ENCODE measurements around the gene EEF1G. TPM values are rescaled to one million over a fixed set of nuclear protein-coding genes. Genes with fewer than 3 reads are reported as not detected.

Gene EEF1G
- total and polyA plus RNA-seq, 9 of the 15 experiments (the other 6 are each of a cell fraction or from before 2014, with no cell fraction given): 985 to 2,349 (median 2,035) TPM

DNA sequence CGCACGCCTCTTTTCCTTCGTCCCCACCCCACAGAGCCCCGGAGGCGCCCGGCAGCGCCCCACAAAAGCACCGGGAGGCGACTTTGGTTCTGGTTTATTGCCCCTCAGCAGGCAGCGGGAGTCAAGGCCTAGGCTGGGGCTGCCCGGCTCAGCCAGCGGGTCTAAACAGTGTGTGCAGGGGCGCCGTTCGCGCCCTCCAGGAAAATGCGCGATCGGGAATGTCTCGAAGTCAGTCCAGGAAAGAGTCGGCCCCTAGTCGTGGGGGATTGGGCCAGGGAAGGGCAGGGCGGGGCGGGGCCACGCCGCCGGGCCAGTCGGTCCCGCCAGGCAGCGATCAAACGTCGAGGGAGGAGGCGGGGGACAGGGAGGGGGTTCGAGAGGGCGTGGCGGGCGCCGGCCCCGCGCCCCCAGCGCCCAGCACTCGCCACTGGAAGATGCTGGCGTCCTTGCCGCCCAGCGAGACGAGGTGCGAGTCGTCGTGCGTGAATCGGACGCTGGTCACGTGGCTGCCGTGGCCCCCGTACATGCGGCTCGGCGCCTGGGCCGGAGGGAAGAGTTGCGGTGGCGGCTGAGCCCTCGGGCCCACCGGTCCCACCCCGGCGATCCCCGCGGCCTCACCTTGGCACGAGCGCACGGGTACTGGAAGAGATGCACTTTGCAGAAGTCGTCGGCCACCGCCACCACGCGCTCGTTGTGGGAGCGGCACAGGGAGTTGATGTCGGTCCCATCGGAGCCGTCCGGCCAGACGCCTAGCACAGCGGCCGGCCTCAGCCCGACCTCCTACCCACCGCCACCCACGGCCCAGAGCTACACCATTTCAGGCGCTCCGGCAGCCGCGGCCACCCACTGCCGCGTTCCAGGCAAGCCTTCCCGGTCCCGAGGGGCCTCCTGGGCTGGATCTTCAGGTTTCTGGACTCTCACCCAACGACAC lies 28.7 kb upstream of the EEF1G start (continued):
- TF ChIP-seq, protein P1, sequence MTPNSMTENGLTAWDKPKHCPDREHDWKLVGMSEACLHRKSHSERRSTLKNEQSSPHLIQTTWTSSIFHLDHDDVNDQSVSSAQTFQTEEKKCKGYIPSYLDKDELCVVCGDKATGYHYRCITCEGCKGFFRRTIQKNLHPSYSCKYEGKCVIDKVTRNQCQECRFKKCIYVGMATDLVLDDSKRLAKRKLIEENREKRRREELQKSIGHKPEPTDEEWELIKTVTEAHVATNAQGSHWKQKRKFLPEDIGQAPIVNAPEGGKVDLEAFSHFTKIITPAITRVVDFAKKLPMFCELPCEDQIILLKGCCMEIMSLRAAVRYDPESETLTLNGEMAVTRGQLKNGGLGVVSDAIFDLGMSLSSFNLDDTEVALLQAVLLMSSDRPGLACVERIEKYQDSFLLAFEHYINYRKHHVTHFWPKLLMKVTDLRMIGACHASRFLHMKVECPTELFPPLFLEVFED (CRISPR knock-in tag; conservative IDR thresholded peaks at IDR 0.05): 0 out of 2 replicates have a peak, but pooled peaks have one; percentile 23
- TF ChIP-seq ZNF274 (IDR thresholded peaks at IDR 0.05; ENCODE audit: borderline replicate concordance, low read depth, low read length) (peak; percentile 30; the same call in 1 of the 2 replicates), HDAC1 (IDR thresholded peaks at IDR 0.05) (peak in 1 of 2 experiments; percentile 45; a peak in 1 of 4 replicates), DPF2 (IDR thresholded peaks at IDR 0.05) (0 out of 2 replicates have a peak, but pooled peaks have one; percentile 16), CXXC5 (CRISPR knock-in tag; IDR thresholded peaks at IDR 0.05) (peak; percentile 77), SMARCE1 (IDR thresholded peaks at IDR 0.05) (peak; percentile 29; the same call in 1 of the 2 replicates), RBM34 (IDR thresholded peaks at IDR 0.05; ENCODE audit: borderline replicate concordance, insufficient read depth, low read length) (no peak), ATF1 (CRISPR knock-in tag; IDR thresholded peaks at IDR 0.05) (no peak), ATF1 (tag; IDR thresholded peaks at IDR 0.05) (peak; percentile 28; the same call in 1 of the 2 replicates), TAF1 (IDR thresholded peaks at IDR 0.05; ENCODE audit: control insufficient read depth, extremely low read depth, insufficient read depth, low read length, severe bottlenecking) (peak; percentile 9), EP400 (IDR thresholded peaks at IDR 0.05) (peak; percentile 23; the same call in 1 of the 2 replicates)
- TF ChIP-seq, protein P2, sequence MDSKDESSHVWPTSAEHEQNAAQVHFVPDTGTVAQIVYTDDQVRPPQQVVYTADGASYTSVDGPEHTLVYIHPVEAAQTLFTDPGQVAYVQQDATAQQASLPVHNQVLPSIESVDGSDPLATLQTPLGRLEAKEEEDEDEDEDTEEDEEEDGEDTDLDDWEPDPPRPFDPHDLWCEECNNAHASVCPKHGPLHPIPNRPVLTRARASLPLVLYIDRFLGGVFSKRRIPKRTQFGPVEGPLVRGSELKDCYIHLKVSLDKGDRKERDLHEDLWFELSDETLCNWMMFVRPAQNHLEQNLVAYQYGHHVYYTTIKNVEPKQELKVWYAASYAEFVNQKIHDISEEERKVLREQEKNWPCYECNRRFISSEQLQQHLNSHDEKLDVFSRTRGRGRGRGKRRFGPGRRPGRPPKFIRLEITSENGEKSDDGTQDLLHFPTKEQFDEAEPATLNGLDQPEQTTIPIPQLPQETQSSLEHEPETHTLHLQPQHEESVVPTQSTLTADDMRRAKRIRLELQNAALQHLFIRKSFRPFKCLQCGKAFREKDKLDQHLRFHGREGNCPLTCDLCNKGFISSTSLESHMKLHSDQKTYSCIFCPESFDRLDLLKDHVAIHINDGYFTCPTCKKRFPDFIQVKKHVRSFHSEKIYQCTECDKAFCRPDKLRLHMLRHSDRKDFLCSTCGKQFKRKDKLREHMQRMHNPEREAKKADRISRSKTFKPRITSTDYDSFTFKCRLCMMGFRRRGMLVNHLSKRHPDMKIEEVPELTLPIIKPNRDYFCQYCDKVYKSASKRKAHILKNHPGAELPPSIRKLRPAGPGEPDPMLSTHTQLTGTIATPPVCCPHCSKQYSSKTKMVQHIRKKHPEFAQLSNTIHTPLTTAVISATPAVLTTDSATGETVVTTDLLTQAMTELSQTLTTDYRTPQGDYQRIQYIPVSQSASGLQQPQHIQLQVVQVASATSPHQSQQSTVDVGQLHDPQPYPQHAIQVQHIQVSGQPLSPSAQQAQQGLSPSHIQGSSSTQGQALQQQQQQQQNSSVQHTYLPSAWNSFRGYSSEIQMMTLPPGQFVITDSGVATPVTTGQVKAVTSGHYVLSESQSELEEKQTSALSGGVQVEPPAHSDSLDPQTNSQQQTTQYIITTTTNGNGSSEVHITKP (IDR thresholded peaks at IDR 0.05; ENCODE audit: partially characterized antibody): peak; percentile 60
- TF ChIP-seq, protein P3, sequence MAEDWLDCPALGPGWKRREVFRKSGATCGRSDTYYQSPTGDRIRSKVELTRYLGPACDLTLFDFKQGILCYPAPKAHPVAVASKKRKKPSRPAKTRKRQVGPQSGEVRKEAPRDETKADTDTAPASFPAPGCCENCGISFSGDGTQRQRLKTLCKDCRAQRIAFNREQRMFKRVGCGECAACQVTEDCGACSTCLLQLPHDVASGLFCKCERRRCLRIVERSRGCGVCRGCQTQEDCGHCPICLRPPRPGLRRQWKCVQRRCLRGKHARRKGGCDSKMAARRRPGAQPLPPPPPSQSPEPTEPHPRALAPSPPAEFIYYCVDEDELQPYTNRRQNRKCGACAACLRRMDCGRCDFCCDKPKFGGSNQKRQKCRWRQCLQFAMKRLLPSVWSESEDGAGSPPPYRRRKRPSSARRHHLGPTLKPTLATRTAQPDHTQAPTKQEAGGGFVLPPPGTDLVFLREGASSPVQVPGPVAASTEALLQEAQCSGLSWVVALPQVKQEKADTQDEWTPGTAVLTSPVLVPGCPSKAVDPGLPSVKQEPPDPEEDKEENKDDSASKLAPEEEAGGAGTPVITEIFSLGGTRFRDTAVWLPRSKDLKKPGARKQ (CRISPR knock-in tag; IDR thresholded peaks at IDR 0.05): no peak
- TF ChIP-seq, protein P4, sequence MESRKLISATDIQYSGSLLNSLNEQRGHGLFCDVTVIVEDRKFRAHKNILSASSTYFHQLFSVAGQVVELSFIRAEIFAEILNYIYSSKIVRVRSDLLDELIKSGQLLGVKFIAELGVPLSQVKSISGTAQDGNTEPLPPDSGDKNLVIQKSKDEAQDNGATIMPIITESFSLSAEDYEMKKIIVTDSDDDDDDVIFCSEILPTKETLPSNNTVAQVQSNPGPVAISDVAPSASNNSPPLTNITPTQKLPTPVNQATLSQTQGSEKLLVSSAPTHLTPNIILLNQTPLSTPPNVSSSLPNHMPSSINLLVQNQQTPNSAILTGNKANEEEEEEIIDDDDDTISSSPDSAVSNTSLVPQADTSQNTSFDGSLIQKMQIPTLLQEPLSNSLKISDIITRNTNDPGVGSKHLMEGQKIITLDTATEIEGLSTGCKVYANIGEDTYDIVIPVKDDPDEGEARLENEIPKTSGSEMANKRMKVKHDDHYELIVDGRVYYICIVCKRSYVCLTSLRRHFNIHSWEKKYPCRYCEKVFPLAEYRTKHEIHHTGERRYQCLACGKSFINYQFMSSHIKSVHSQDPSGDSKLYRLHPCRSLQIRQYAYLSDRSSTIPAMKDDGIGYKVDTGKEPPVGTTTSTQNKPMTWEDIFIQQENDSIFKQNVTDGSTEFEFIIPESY (CRISPR knock-in tag; IDR thresholded peaks at IDR 0.05): peak; percentile 98
- TF ChIP-seq, protein P5, sequence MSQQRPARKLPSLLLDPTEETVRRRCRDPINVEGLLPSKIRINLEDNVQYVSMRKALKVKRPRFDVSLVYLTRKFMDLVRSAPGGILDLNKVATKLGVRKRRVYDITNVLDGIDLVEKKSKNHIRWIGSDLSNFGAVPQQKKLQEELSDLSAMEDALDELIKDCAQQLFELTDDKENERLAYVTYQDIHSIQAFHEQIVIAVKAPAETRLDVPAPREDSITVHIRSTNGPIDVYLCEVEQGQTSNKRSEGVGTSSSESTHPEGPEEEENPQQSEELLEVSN (IDR thresholded peaks at IDR 0.05; ENCODE audit: borderline replicate concordance in 1 of 2, extremely low read depth in 1 of 2, insufficient read depth in 1 of 2, insufficient read length in 1 of 2, low read depth in 1 of 2, low read length in 1 of 2, poor library complexity in 1 of 2, severe bottlenecking in 1 of 2): peak; percentile 89 to 90

All from K562 (cell line).